ENCODE data around the gene NRG3.

Gene NRG3

GRCh38 chr10:82236084-82236731 is 361.2 kb downstream of the NRG3 start:
- no peak for DNase-seq

GRCh38 chr10:82238291-82238690 is 363.3 kb downstream of the NRG3 start:
- DNase-seq: no peak

- no peak for DNase-seq
Observed at GRCh38 chr10:82240408-82240807, 365.4 kb downstream of the NRG3 start.

GRCh38 chr10:82242778-82243177 is 367.8 kb downstream of the NRG3 start:
- DNase-seq: no peak

GRCh38 chr10:82245157-82245556 is 370.2 kb downstream of the NRG3 start:
- DNase-seq: no peak

GRCh38 chr10:82245906-82246560 is 371.0 kb downstream of the NRG3 start:
- DNase-seq: no peak

GRCh38 chr10:82249141-82249540 is 374.1 kb downstream of the NRG3 start:
- no peak for DNase-seq

- no peak for DNase-seq
Observed at GRCh38 chr10:82251222-82251906, 376.4 kb downstream of the NRG3 start.

- no peak for DNase-seq
Observed at GRCh38 chr10:82252081-82252480, 377.1 kb downstream of the NRG3 start.

GRCh38 chr10:82254237-82254636 is 379.2 kb downstream of the NRG3 start:
- no peak for DNase-seq

GRCh38 chr10:82256275-82256674 is 381.3 kb downstream of the NRG3 start:
- DNase-seq: no peak

GRCh38 chr10:82266438-82266837 is 391.4 kb downstream of the NRG3 start:
- DNase-seq: no peak

- no peak for DNase-seq
Observed at GRCh38 chr10:82267014-82267413, 392.0 kb downstream of the NRG3 start.

- DNase-seq: no peak
Observed at GRCh38 chr10:82267465-82267864, 392.5 kb downstream of the NRG3 start.

- no peak for DNase-seq
Observed at GRCh38 chr10:82267960-82268359, 393.0 kb downstream of the NRG3 start.

GRCh38 chr10:82277591-82277990 is 402.6 kb downstream of the NRG3 start:
- DNase-seq: no peak

GRCh38 chr10:82278401-82279182 is 403.6 kb downstream of the NRG3 start:
- DNase-seq: no peak

GRCh38 chr10:82282782-82283456 is 407.9 kb downstream of the NRG3 start:
- no peak for DNase-seq

GRCh38 chr10:82284180-82284579 is 409.2 kb downstream of the NRG3 start:
- no peak for DNase-seq

- no peak for DNase-seq
Observed at GRCh38 chr10:82288461-82288881, 413.5 kb downstream of the NRG3 start.

- no peak for DNase-seq
Observed at GRCh38 chr10:82289945-82290344, 415.0 kb downstream of the NRG3 start.

- DNase-seq: no peak
Observed at GRCh38 chr10:82294874-82295378, 419.9 kb downstream of the NRG3 start.

- DNase-seq: no peak
Observed at GRCh38 chr10:82308641-82309040, 433.6 kb downstream of the NRG3 start.
